NOMO-1 treated with dmso at 0.1 percent for 144 hours (cell line): Measurements from ENCODE around the gene ITFG1.
"Not testable (repeated sequence)": the region's sequence is repeated elsewhere in the genome, so short reads cannot be mapped to it uniquely, and the experiment has no call there.

ENCODE experiments used
- DNase-seq: peaks from one replicate; lab custom pipeline; 2025; ENCODE audit not compliant: unreplicated experiment; lab: John Stamatoyannopoulos, UW

The ITFG1 gene

DNA sequence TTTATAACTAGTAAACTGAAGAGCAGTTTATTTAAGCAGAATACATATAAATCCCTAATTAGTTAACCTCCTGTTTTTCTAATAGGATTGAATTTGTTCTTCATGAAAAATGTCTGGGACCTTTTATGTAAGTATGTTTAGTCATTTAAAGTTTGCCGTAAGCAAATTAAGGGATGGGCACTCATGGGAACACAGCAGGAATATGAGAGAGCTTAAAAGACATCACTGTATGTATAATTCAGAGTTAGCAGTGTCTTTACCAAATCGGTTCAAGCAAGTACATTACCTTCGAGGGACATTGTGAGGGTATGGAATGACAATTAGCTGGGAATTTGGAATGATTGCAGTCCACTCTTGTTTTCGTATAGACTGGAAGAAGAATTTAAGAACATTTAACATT, 299.4 kb downstream of the ITFG1 start:
- DNase-seq: no peak

DNA sequence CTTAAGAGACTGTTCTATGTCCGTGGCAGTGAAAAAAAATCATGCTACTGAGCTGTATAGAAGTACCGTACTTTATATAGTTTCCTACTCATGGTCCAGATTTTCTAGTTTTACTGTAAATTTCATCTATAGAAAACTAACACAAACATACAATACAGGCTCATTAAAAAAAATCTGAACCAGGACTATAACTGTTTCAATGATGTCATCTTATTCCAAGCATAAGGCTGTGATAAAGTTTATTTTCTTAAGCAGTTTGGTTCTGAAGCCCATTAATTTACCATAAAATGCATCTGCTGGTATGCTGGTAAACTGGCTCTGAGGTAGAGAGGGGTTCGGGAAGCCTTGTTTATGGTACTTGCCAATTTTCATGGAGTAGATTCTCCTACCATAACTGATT, 300.4 kb downstream of the ITFG1 start:
- no peak for DNase-seq

DNA sequence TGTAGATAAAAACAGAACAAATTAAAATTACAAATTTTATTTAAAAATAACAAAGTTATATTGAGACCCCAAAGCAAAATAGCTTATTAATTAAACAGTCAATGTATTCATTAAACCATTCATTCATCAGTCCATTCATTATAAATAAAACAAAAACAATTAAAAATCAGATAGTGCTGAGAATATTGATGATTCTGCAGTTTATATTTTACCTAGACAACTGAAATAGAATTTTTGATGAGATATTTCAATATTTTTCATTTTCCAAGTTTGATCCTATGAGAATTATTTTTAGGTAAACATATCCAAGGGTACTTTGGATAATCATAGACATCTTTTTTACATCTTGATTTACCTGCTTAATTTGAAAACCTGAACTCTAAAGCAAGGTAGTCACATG, 301.9 kb downstream of the ITFG1 start:
- DNase-seq: no peak

DNA sequence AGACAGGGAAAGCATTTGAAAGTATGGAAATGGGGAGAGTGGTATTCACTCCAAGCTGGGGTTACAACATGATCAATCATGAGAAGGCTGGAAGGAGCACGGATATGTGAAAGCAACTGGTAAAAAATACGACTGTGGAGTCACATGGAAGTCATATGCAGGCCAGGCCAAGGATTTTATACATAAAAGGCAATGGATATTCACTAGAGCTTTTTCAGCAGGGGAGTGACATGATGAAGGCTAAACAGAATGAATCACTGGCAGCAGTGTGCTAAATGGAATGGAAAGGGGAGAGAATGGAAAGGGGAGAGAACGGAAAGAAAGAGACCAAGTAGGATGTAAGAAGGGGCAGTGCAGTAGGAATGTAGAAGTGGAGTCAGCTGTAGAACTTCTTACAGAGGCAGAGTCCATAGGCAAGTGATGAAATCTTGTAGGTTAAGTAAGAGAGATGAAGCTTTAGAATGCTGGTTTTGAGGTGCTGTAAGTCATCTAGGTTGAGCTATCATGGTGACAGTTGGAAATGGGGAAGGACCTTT, 304.1 kb downstream of the ITFG1 start:
- DNase-seq: no peak

DNA sequence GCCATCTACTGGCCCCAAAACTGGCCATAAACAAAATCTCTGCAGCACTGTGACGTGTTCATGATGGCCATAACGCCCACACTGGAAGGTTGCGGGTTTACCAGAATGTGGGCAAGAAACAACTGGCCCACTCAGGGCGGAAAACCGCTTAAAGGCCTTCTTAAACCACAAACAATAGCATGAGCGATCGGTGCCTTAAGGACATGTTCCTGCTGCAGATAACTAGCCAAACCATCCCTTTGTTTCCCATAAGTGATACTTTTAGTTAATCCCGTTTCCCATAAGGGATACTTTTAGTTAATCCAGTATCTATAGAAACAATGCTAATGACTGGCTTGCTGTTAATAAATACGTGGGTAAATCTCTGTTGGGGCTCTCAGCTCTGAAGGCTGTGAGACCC, 308.4 kb downstream of the ITFG1 start:
- DNase-seq: not testable (repeated sequence)

DNA sequence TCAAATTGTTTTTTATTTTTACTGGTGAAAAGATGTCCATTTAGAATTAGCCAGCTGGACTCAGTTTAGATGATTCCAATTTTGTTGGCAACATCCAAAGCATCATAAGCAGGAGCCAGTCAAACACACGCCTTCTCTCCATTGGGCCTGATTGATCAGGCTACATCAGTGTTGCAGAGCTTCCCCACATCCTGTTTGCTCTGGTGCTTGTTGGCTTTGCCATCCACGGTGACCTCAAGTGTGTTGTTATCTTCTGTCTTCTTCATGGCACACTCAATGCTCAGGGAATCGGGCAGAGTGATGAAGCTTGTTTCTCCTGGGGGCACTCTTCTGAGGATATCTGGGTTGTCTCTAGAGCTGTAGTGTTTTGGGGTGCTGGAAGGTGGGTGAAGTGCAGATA, 310.8 kb downstream of the ITFG1 start:
- no peak for DNase-seq

DNA sequence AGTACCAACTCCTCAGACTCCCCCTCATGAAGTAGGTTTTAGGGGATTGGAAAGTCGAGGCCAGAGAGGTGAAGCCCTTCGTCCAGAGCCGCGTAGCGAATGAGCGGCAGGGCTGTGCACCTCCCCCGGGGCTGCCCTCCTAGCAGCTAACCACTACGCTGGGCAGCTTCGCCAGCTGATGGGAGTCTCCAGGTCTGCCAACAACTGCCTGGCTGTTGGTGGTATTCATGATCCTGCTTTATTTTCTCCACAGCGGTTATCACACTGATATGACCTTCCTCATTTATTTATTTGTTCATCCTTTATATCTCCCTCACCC, 316.3 kb downstream of the ITFG1 start:
- DNase-seq: no peak

DNA sequence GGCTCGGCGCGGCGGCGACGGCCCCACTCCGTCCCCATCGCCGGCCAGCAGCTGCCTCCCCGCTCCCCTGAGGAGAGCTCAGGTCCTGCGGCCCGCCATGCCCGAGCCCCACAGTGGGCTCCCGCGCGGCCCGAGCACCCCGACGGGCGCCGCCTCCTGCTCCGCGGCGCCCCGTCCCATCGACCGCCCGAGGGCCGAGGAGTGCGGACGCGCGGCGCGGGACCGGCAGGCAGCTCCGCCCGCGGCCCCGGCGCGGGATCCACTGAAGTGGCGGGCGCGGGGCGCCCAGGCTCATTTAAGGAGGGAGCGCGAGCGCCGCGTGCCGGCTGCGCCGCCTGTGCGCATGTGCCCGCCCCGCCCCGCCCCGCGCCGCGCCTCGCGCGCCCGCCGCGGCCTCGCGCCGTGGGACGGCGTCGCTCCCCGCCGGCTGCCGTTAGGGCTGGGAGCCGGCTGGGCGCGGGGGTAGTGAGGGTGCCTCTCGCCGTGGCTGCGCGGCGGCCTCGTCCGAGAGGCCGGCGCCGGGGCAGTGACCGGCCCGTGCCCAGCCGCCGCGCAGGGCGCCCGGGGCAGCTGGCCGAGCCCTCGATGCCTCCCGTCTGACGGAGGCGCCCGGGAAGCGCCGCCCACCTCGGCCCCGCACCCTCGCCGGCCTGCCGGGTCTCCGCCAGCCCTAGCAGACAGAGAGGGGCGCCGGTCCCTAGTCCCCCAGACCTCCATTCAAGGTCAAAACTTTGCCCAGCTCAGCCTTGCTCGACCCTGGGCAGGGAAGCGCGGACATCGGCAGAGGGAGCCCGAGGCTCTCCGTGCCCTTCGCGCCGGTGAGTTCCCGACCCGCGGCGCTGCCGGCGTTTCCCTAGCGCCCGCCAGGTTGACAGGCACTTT, 316.9 kb downstream of the ITFG1 start, which contains the start of gene NETO2:
TSS of gene NETO2 (minus strand) at position 269 of the 882 bp plus-strand sequence. CDS start 333 bp downstream, outside the sequence.
- peak; percentile 23 for DNase-seq

DNA sequence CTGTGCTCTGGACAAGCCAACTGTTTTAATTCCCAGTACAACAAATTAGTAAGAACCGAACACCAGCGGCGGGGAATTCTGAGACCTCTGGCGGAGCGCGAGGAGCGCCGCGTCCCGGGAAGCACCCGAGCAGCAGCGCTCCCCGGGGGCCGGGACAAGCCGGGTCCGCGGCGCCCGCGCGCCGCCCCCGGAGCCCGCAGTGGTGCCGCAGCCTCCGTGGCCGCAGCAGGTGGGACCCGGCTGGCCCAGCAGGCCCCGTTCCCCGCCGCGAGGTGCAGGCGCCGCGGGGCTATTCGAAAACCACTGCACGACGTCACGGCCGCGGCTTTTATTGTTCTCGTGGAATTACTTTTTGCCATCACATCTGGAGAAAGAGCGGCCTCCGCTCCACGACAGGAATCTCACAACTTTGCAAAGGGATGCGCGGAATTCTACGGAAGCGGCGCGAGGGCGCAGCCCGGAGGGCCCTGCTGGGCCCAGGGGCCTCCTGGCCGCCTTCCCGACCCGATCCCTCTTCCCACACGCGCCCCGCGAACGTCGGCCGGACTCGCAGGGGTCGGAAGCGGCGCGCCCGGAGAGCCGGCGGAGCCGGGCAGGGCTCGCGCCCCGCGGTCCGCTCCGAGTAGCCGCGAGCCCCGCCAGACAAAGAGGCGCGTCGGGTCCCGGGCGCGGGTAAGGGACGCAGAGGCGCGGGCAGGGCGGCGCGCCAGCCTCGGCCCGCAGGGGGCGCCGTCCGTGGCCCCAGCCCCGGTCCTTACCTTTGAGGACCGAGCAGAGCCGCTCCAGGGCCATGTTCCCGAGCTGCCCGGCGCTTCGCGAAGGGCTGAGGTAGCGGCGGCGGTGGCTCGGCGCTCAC, 317.8 kb downstream of the ITFG1 start:
- DNase-seq: peak; percentile 36

DNA sequence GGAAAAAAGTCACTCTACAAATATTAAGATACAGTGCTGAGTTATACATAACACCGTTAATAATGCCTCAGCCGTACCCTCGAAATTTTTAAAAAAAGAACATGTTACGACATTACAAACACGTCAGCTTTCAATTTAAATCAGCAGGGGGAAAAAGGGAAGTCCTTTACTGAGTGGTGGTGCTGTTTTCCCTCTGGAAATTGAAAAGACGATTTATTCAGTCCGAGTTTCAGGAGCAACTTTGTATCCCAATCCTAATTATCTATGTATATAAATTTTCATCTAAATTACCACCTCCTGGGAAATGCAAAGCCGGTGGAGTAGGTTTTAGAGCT, 318.4 kb downstream of the ITFG1 start:
- DNase-seq: peak; percentile 51

DNA sequence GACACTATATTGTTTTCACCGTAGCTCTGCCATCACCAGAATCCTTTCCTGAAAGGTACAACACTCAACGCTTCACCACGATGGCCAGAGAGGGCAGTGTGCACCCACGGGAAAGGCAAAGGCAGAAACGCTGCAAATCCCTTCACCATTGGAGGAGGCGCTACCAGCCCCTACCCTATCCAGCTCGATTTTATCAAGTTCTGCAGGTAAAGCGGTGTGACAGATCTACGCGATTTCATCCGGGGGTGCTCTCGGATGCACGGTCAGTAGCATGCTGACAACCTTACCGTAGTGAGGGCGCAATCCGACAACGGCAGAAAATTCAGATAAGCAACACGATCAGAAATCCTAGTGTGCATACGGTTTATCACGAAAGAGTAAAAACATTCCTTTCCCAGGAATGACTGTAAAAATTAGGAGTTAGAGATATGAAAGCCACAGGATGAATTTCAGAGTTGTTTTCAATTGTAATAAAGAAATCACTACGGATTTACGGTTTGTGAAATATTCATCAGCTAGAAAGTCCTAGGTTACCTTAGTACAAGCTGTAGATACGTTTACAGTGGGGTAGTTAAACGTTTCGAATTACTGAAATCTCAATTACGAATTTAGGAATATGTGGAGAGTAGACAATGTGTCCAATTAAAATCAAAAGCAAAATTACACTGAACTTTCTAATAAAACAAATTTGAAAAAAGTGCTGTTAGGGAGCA, 318.9 kb downstream of the ITFG1 start:
- DNase-seq: peak; percentile 75

DNA sequence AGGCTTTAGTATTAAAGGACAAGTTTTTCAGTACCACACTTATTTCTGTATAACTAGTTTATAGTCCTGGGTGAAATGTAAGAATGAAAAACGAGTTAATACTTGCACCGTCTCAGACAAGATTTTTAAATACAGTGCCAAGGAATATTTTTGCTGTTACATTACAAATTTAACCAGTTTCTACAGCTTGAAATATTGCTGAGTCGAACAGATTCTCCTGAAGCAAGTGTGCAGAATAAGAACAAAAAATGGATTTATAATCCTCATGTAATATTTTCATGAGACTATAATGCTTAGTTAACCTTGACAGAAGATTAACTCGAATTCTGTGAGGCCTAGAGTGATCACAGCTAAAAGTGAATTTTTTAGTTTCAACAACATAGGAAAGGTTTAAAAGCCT, 320.2 kb downstream of the ITFG1 start:
- DNase-seq: no peak

DNA sequence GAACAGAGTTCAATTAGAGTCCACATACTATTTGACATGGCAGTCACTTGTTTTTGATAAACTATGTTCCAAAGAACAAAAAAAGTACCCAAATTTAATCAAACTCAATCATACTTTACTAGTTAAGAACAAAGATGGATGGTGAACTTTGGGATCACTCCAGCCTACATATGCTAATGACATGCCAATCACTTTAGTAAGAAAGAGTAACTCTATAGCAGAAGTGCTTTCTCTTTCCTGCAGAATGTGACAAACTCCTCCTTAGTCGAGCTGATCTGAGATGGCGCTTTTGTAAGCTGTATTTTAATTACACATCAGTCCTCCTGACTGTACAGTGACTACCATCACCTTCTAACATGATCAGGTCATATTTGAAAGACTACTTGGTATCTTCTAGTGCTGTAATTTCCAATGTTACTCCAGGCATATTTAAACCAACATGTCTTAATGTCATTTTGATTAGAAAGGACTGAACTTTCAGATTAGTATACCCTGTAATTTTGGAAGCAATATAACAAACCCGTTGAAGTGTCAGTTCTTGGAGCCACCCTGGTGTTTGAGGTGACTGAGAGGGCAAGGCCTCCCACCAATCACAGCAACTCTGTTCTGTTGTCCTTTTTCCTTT, 321.2 kb downstream of the ITFG1 start:
- no peak for DNase-seq

DNA sequence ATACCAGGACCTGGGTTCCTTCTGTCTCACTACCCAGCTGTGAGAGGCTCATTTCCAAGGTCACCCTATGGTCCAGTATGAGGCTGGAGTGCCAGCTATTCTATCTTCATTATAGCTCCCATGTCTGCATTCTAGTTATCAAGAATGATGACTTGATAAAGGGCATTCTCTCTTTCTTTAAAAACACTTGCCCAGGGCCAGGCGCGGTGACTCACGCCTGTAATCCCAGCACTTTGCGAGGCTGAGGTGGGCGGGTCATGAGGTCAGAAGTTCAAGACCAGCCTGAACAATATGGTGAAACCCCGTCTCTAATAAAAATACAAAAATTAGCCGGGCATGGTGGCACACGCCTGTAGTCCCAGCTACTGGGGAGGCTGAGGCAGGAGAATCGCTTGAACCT, 322.9 kb downstream of the ITFG1 start:
- not testable (repeated sequence) for DNase-seq

DNA sequence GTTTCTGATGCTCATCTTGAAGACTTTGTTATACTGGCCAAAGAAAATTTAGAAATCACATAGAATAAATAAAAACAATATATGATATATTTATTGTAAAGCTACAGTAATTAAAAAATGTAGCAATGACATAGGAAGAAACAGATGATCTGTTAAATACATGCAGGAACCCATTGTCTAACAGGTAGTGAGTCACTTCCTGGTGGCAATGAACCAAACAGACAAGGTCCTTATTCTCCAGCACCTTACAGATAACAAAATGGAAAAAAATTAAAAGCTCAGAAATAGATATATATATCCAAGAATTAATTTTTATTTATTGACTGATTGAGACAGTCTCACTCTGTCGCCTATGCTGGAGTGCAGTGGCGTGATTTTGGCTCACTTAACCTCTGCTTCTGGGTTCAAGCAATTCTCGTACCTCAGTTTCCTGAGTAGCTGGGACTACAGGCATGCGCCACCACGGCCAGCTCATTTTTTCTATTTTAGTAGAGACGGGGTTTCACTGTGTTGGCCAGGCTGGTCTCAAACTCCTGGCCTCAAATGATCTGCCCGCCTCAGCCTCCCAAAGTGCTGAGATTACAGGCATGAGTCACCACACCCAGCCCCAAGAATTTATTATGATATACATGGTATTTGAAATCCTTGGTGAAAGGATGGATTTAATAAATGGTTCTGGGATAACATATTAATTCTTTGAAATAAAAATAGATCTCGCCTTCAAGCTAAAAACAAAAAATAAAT, 324.6 kb downstream of the ITFG1 start:
- no peak for DNase-seq

DNA sequence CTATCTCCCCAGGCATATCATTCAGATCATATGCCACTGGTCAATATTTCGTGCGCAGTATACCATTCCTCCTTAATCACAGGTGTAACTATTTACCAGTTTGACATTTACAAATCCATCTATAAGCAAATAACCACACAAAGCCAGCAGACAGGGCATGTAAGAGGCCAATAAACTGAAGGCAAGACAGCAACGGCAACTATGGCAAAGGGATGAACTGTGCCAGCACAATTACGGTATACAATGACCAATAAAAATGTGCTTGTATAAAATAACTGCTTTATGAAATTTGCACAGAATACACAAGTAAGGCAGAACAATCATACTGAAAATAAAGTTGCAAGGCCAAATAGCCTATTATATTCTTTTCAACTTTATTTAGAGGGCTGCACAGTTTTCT, 326.3 kb downstream of the ITFG1 start:
- no peak for DNase-seq

DNA sequence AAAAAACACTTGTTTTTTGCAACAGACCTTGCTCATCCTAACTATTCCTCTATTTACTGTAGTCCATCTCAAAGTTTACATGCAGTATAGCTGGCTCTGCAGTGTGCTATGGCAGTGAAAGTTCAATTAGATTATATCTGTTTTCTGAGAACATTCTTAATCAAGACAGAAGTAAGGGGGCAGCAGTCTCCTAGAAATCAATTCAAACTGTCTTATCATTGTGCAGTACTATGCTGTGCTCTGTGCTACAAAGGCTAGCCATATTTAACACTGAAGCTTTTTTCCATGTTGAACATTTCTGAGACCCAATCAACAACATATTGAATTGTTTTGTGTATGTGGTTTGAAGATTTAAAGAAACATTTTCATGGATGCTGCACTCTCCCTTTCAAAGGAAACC, 328.6 kb downstream of the ITFG1 start:
- DNase-seq: no peak

DNA sequence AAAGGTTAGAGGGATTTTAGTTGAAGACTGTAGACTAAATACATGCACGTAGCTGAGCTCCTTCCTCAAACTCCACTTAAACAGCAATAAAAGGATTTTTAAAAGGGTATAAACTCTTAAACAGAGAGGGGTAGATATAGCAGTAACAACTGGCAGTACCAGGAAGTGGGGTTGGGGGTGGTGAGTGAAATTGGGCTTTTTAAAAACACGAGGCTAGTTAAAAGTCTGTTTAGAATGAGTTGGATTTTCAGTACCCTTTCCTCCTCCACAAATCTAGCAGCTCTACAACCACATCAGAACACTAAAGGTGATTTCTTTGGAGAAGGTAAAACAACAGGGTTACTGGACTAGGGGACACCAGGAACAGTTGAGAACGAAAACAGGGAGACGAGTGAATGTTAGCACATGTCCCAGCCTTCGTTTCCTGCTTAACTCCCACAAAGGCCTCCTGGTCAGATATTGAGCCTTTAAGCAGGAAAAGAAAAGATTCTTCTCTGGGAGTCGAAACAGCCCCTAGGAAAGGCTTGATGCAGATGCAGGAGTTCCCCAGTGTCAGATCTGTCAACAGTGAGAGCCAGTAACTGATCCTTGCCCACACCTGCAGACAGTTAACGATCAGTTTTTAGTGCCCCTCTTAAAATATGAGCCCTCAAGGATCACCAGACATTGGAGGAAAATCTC, 331.0 kb downstream of the ITFG1 start:
- DNase-seq: no peak

DNA sequence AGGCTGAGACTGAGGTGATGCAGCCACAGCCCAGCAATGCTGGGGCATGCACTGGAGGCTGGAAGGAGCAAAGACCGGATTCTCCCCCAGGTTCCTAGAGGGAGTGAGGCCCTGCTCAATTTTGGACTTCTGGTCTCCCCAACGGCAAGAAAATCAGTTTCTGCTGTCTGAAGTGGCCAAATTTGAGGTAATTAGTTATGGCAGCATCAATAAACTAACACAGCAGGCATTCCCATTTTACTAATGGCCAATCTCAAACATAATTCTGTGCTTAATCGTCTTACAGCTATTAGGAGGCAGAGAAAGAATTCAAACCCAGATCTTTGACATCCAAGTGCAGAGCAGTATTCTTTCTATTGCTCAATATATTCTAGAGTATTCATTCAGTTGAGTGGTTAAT, 333.3 kb downstream of the ITFG1 start:
- no peak for DNase-seq

DNA sequence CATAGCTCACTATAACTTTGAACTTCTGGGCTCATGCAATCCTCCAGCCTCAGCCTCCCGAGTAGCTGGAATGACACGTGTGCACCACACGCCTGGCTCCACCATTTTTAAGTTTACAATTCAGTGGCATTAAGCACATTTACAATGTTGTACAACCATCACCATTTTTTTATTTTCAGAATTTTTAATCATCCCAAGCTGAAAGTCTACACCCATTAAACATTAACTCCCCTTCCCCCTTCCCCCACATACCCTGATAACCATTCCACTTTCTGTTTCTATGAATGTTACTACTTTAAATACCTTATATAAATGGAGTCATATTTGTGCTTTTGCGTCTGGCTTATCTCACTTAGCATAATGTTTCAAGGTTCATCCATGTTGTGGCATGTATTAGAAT, 335.1 kb downstream of the ITFG1 start:
- DNase-seq: no peak
